ENCODE data around the gene PLPPR1. TPM values are rescaled to one million over a fixed set of nuclear protein-coding genes. Genes with fewer than 3 reads are reported as not detected.

Gene PLPPR1
- total RNA-seq, 1 experiment from 2014 or later = not detected

- Histone ChIP-seq H3K9me3 (ENCODE audit: low read depth, low read length, poor library complexity, severe bottlenecking) (no peaks in the 10 kb centered on the region), H3K27me3 (replicated peaks; ENCODE audit: insufficient read depth, low read depth, low read length, poor library complexity) (peaks cover 24% of the 10 kb centered on the region), H3K4me1 (ENCODE audit: insufficient read depth, low read length, poor library complexity, severe bottlenecking) (no peaks in the 10 kb centered on the region), H3K27ac (ENCODE audit: low read depth, low read length, poor library complexity, severe bottlenecking) (no peak overlapping the region), H3K36me3 (ENCODE audit: insufficient read depth, low read length, poor library complexity, severe bottlenecking) (no peaks in the 10 kb centered on the region), H3K4me3 (ENCODE audit: low read depth, low read length, poor library complexity, severe bottlenecking) (no peak overlapping the region)
- POLR2A ChIA-PET (ENCODE audit: low non-redundant PET) = no interaction called here
- no peak for TF ChIP-seq EZH2 (IDR thresholded peaks at IDR 0.05; ENCODE audit: borderline replicate concordance, low read depth, low read length, poor library complexity, severe bottlenecking)
- no peak for TF ChIP-seq CTCF (conservative IDR thresholded peaks at IDR 0.05; ENCODE audit: low read depth, low read length)
- no TSS peak for BruUV-seq (replicated peaks)
- intact Hi-C loops (cut with micrococcal nuclease; ENCODE audit: unreplicated experiment) = no loop called here
- no peak for DNase-seq (ENCODE audit: low spot score)
- CTCF ChIA-PET = no interaction called here
Measured at GRCh38 chr9:101333490-101333889, 305.0 kb downstream of the PLPPR1 start.

- intact Hi-C loops (cut with micrococcal nuclease; ENCODE audit: unreplicated experiment) = no loop called here
- no peak for TF ChIP-seq EZH2 (IDR thresholded peaks at IDR 0.05; ENCODE audit: borderline replicate concordance, low read depth, low read length, poor library complexity, severe bottlenecking)
- no peak for TF ChIP-seq CTCF (conservative IDR thresholded peaks at IDR 0.05; ENCODE audit: low read depth, low read length)
- no TSS peak for BruUV-seq (replicated peaks)
- no peak for DNase-seq (ENCODE audit: low spot score)
- peaks cover 24% of the 10 kb centered on the region for H3K27me3 ChIP-seq (replicated peaks; ENCODE audit: insufficient read depth, low read depth, low read length, poor library complexity)
- no peaks in the 10 kb centered on the region for H3K9me3 ChIP-seq (ENCODE audit: low read depth, low read length, poor library complexity, severe bottlenecking)
- no peak overlapping the region for H3K4me3 ChIP-seq (ENCODE audit: low read depth, low read length, poor library complexity, severe bottlenecking)
- no peaks in the 10 kb centered on the region for H3K36me3 ChIP-seq (ENCODE audit: insufficient read depth, low read length, poor library complexity, severe bottlenecking)
- no peaks in the 10 kb centered on the region for H3K4me1 ChIP-seq (ENCODE audit: insufficient read depth, low read length, poor library complexity, severe bottlenecking)
- CTCF ChIA-PET = no interaction called here
- no peak overlapping the region for H3K27ac ChIP-seq (ENCODE audit: low read depth, low read length, poor library complexity, severe bottlenecking)
- POLR2A ChIA-PET (ENCODE audit: low non-redundant PET) = no interaction called here
Measured at GRCh38 chr9:101333926-101334702, 305.6 kb downstream of the PLPPR1 start.

- no peak for TF ChIP-seq EZH2 (IDR thresholded peaks at IDR 0.05; ENCODE audit: borderline replicate concordance, low read depth, low read length, poor library complexity, severe bottlenecking)
- no peak for TF ChIP-seq CTCF (conservative IDR thresholded peaks at IDR 0.05; ENCODE audit: low read depth, low read length)
- ChIA-PET POLR2A (ENCODE audit: low non-redundant PET) (no interaction called here), CTCF (no interaction called here)
- Histone ChIP-seq H3K27ac (ENCODE audit: low read depth, low read length, poor library complexity, severe bottlenecking) (no peak overlapping the region), H3K27me3 (replicated peaks; ENCODE audit: insufficient read depth, low read depth, low read length, poor library complexity) (peaks cover 13% of the 10 kb centered on the region), H3K9me3 (ENCODE audit: low read depth, low read length, poor library complexity, severe bottlenecking) (no peaks in the 10 kb centered on the region), H3K4me3 (ENCODE audit: low read depth, low read length, poor library complexity, severe bottlenecking) (no peak overlapping the region), H3K4me1 (ENCODE audit: insufficient read depth, low read length, poor library complexity, severe bottlenecking) (no peaks in the 10 kb centered on the region), H3K36me3 (ENCODE audit: insufficient read depth, low read length, poor library complexity, severe bottlenecking) (no peaks in the 10 kb centered on the region)
- intact Hi-C loops (cut with micrococcal nuclease; ENCODE audit: unreplicated experiment) = no loop called here
- DNase-seq (ENCODE audit: low spot score) = no peak
- BruUV-seq (replicated peaks) = no TSS peak
Measured at GRCh38 chr9:101336091-101336490, 307.6 kb downstream of the PLPPR1 start.
